GM12872 (cell line): ENCODE results near the gene CACNA2D3.

Experiments used
- CTCF ChIP-seq: IDR thresholded peaks from 3 replicates; pipeline ENCODE4 v1.5.1; 2011; ENCODE audit warnings: low read depth, mild to moderate bottlenecking, low read length, moderate library complexity; ENCODE audit not compliant: insufficient read depth

CACNA2D3 gene

GRCh38 chr3:54164192-54164975, 42.0 kb downstream of the CACNA2D3 start:
- no peak for TF ChIP-seq CTCF

GRCh38 chr3:54165865-54166264, 43.5 kb downstream of the CACNA2D3 start:
- no peak for TF ChIP-seq CTCF

- TF ChIP-seq CTCF = no peak
Measured at GRCh38 chr3:54167999-54168398, 45.6 kb downstream of the CACNA2D3 start.

GRCh38 chr3:54168451-54168850, 46.1 kb downstream of the CACNA2D3 start:
- TF ChIP-seq CTCF = no peak

- TF ChIP-seq CTCF = no peak
Measured at GRCh38 chr3:54169524-54169923, 47.2 kb downstream of the CACNA2D3 start.

- no peak for TF ChIP-seq CTCF
Measured at GRCh38 chr3:54171509-54171908, 49.2 kb downstream of the CACNA2D3 start.

- no peak for TF ChIP-seq CTCF
Measured at GRCh38 chr3:54171951-54172350, 49.6 kb downstream of the CACNA2D3 start.
